ENCODE measurements around the gene SRSF10.
A peak's percentile ranks its signal among the peaks of the same experiment; 100 is the strongest.

SRSF10 gene

DNA sequence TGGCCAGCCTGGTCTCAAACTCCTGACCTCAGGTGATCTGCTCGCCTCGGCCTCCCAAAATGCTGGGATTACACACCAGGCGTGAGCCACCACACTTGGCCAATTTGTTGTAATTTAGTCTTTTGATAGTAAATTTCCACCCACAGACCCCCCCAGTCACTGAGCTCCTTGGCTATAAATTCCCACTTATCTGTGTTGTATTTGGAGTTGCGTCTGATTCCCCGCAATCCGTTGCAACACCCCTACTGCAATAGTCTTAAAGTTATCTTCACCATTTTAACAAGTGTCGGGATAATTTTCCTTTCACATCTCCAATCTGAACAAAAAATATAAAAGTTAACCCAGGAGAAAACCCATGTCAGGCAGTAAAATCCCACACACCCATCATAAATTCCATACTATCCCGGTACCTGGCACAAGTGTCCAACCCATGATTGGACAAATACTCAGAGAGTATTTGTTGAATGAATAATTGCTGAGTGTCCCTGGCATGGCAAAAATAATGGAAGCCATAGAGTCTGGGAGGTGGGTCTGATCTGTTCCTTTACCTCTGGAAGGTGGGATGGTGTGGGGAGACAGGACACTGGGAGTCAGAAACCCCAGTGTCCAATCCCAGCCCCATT, 57.7 kb downstream of the SRSF10 start:
- TF ChIP-seq, protein P1, sequence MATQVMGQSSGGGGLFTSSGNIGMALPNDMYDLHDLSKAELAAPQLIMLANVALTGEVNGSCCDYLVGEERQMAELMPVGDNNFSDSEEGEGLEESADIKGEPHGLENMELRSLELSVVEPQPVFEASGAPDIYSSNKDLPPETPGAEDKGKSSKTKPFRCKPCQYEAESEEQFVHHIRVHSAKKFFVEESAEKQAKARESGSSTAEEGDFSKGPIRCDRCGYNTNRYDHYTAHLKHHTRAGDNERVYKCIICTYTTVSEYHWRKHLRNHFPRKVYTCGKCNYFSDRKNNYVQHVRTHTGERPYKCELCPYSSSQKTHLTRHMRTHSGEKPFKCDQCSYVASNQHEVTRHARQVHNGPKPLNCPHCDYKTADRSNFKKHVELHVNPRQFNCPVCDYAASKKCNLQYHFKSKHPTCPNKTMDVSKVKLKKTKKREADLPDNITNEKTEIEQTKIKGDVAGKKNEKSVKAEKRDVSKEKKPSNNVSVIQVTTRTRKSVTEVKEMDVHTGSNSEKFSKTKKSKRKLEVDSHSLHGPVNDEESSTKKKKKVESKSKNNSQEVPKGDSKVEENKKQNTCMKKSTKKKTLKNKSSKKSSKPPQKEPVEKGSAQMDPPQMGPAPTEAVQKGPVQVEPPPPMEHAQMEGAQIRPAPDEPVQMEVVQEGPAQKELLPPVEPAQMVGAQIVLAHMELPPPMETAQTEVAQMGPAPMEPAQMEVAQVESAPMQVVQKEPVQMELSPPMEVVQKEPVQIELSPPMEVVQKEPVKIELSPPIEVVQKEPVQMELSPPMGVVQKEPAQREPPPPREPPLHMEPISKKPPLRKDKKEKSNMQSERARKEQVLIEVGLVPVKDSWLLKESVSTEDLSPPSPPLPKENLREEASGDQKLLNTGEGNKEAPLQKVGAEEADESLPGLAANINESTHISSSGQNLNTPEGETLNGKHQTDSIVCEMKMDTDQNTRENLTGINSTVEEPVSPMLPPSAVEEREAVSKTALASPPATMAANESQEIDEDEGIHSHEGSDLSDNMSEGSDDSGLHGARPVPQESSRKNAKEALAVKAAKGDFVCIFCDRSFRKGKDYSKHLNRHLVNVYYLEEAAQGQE (IDR thresholded peaks at IDR 0.05; ENCODE audit: insufficient replicate concordance, low read depth), result no peak
- TF ChIP-seq, protein P2, sequence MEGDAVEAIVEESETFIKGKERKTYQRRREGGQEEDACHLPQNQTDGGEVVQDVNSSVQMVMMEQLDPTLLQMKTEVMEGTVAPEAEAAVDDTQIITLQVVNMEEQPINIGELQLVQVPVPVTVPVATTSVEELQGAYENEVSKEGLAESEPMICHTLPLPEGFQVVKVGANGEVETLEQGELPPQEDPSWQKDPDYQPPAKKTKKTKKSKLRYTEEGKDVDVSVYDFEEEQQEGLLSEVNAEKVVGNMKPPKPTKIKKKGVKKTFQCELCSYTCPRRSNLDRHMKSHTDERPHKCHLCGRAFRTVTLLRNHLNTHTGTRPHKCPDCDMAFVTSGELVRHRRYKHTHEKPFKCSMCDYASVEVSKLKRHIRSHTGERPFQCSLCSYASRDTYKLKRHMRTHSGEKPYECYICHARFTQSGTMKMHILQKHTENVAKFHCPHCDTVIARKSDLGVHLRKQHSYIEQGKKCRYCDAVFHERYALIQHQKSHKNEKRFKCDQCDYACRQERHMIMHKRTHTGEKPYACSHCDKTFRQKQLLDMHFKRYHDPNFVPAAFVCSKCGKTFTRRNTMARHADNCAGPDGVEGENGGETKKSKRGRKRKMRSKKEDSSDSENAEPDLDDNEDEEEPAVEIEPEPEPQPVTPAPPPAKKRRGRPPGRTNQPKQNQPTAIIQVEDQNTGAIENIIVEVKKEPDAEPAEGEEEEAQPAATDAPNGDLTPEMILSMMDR (IDR thresholded peaks at IDR 0.05; ENCODE audit: insufficient read depth, low read length), result no peak
- TF ChIP-seq GABPA (IDR thresholded peaks at IDR 0.05; ENCODE audit: low read depth) (no peak), POLR2AphosphoS5 (IDR thresholded peaks at IDR 0.05; ENCODE audit: low read depth) (no peak), SPI1 (IDR thresholded peaks at IDR 0.05; ENCODE audit: borderline replicate concordance, low read depth) (no peak)
- Histone ChIP-seq H3K27me3 (ENCODE audit: insufficient read depth, poor library complexity, severe bottlenecking) (no peaks in the 10 kb centered on the region), H3K27ac (replicated peaks) (no peak overlapping the region), H3K4me3 (replicated peaks; ENCODE audit: insufficient read depth, low read length) (no peak overlapping the region)
- DNase-seq (ENCODE audit: low read depth in 1 of 2, low spot score in 1 of 2), result no peak

DNA sequence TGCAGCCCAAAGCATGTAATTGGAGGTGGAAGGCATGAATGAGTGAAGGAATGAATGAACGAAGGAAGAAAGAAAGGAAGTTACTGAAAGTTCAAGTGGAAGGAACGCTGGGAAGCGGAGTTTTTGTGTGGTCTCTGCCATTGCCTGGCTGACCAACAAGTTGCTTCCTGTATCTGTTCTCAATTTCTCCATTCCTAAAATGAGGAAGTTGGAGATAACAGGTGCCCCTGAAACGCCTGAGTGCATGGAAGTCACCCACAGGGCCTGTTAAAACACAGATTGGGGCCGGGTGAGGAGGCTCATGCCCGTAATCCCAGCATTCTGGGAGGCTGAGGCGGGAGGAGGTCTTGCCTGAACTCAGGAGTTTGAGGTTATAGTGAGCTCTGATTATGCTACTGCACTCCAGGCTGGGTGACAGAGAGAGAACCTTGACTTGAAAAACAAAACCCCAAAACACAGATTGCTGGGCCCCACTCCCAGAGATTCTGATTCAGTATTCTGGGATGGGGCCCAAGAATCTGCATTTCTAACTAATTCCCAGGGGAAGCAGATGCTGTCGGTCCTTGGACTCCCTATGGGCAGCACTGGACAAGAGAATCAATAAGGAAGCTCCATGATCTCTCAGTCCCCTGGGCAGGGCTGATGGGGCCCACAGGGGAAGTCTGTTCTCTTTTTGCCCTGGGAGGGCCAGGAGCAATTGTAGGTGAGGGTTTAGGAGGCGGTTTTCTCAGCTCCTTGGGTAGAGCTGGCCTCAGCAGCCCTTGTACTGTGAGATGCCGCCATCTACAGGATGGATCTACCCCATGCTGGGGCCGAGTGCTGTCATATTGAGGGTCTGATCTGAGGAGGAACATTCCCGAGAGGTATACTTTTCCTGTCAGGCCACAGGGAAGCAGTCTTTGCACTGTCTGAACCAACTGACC, 63.7 kb downstream of the SRSF10 start:
- TF ChIP-seq SPI1 (IDR thresholded peaks at IDR 0.05; ENCODE audit: borderline replicate concordance, low read depth), result peak; percentile 91
- TF ChIP-seq, protein P2 (IDR thresholded peaks at IDR 0.05; ENCODE audit: insufficient read depth, low read length), result peak; percentile 72
- TF ChIP-seq, protein P1 (IDR thresholded peaks at IDR 0.05; ENCODE audit: insufficient replicate concordance, low read depth), result no peak
- TF ChIP-seq POLR2AphosphoS5 (IDR thresholded peaks at IDR 0.05; ENCODE audit: low read depth), result peak; percentile 56; the same call in 1 of the 2 replicates
- no peak for TF ChIP-seq GABPA (IDR thresholded peaks at IDR 0.05; ENCODE audit: low read depth)
- no peaks in the 10 kb centered on the region for H3K27me3 ChIP-seq (ENCODE audit: insufficient read depth, poor library complexity, severe bottlenecking)
- peak; percentile 87 to 93 for DNase-seq (ENCODE audit: low read depth in 1 of 2, low spot score in 1 of 2)
- H3K27ac ChIP-seq (replicated peaks), result peak overlapping the region; percentile 71
- H3K4me3 ChIP-seq (replicated peaks; ENCODE audit: insufficient read depth, low read length), result no peak overlapping the region

DNA sequence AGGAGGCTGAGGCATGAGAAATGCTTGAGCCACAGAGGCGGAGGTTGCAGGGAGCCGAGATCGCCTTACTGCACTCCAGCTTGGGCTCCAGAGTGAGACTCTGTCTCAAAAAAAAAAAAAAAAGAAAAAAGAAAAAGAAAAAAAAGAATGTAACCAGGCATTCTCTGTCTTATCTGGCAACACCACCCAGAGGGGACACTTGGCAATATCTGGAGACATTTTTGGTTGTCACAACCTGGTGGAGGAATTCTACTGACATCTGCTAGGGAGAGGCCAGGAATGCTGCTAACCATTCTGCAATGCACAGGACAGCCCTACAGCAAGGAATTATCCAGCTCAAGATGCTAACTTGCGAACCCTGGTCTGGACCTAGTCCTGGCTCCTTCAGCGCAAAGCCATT, 64.7 kb downstream of the SRSF10 start:
- TF ChIP-seq SPI1 (IDR thresholded peaks at IDR 0.05; ENCODE audit: borderline replicate concordance, low read depth), result no peak
- TF ChIP-seq, protein P2 (IDR thresholded peaks at IDR 0.05; ENCODE audit: insufficient read depth, low read length), result no peak
- no peak for TF ChIP-seq POLR2AphosphoS5 (IDR thresholded peaks at IDR 0.05; ENCODE audit: low read depth)
- no peak for TF ChIP-seq GABPA (IDR thresholded peaks at IDR 0.05; ENCODE audit: low read depth)
- TF ChIP-seq, protein P1 (IDR thresholded peaks at IDR 0.05; ENCODE audit: insufficient replicate concordance, low read depth), result no peak
- no peak overlapping the region for H3K4me3 ChIP-seq (replicated peaks; ENCODE audit: insufficient read depth, low read length)
- no peak for DNase-seq (ENCODE audit: low read depth in 1 of 2, low spot score in 1 of 2)
- peak overlapping the region; percentile 71 for H3K27ac ChIP-seq (replicated peaks)
- H3K27me3 ChIP-seq (ENCODE audit: insufficient read depth, poor library complexity, severe bottlenecking), result no peaks in the 10 kb centered on the region
